Glomerular visceral epithelial cell (primary cell): ENCODE data around the gene UVRAG.
"Not testable (repeated sequence)": the region's sequence is repeated elsewhere in the genome, so short reads cannot be mapped to it uniquely, and the experiment has no call there.

Experiments
- DNase-seq: peaks from one replicate; pipeline ENCODE4 v3.0.0-alpha.2; 2016; ENCODE audit errors: extremely low spot score

UVRAG gene

GRCh38 chr11:76069001-76069400, 254.0 kb downstream of the UVRAG start:
- no peak for DNase-seq

GRCh38 chr11:76071090-76071489, 256.1 kb downstream of the UVRAG start:
- no peak for DNase-seq

DNA sequence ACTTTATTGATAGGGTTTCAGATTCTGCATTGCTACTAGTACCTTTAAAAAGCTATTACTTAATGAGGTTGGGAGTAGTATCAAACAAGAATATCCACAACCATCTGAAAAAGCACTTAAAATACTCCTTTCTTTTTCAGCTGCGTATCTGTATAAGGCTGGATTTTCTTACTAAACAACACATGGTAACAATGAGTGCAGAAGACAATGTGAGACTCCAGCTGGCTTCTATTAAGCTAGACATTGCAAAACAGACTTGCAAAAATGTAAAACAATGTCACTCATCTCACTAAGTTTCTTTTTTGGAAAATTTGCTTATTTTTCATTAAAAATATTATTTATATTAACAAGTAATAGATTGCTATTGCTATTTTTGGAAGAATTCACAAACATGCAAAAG, 258.7 kb downstream of the UVRAG start:
- DNase-seq, result no peak

GRCh38 chr11:76074148-76075095, 259.4 kb downstream of the UVRAG start:
- DNase-seq, result no peak

DNA sequence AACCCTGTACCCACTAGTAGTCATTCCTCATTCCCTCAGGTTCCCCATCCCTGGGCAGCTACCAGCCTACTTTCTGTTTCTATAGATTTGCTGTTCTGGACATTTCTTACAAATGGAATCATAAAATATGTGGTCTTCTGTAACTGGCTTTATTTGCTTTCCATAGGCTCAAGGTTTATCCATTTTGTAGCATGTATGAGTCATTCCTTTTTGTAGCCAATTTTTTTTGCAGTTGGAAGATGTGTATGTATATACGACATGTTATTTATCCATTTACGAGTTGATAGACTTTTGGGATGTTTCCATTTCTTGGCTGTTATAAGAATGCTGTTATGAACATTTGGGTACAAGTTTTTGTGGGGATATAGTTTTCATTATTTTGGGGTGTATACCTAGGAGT, 260.7 kb downstream of the UVRAG start:
- no peak for DNase-seq

DNA sequence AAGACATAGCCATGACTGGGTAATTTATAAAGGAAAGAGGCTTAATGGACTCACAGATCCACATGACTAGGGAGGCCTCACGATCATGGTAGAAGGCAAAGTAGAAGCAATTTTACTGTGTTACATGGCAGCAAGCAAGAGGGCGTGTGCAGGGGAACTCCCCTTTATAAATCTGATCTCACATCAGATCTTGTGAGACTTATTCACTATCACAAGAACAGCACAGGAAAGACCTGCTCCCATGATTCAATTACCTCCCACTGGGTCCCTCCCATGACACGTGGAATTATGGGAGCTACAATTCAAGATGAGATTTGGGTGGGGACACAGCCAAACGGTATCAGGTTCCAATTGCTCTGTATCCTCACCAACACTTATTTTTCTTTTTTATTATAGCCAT, 261.2 kb downstream of the UVRAG start:
- DNase-seq, result not testable (repeated sequence)

DNA sequence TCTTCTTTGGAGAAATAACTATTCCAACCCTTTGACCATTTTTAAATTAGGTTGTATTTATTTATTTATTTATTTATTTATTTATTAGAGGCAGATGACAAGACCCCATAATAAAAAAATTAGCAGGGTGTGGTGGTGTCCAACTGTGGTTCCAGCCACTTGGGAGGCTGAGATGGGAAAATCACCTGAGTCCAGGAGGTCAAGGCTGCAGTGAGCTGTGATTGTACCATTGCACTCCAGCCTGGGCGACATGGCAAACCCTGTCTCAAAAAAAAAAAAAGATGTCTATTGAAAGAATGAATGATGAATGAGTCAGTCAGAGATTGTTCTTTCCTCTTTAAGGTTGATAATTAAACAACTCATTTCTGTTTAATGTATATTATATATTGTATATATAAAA, 261.7 kb downstream of the UVRAG start:
- DNase-seq, result no peak

DNA sequence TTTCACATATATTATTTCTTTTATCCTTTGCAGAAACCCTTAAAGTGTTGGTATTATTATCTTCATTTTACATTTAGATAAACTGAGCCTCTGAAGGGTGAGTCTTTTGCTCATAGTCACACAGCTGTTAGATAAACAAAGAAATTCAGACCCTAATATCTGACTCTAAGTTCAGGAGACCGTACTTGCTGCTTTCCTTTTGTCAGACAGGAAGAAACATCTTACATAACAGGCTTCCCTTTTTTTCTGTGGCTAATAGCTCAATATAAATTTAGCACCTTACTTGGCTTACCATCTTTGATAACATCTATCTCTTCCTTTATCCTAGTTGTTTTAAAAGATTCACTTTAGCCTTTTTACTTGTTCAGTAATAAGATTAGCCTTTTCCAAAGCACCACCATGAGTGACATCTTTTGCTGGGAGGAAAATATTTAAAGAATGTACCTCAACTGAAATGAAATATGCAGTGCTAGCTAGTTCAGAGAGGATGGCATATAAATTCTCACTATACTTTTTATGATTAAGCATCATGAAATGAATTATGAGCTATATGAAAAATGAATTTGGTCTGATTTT, 262.7 kb downstream of the UVRAG start:
- DNase-seq, result no peak

DNA sequence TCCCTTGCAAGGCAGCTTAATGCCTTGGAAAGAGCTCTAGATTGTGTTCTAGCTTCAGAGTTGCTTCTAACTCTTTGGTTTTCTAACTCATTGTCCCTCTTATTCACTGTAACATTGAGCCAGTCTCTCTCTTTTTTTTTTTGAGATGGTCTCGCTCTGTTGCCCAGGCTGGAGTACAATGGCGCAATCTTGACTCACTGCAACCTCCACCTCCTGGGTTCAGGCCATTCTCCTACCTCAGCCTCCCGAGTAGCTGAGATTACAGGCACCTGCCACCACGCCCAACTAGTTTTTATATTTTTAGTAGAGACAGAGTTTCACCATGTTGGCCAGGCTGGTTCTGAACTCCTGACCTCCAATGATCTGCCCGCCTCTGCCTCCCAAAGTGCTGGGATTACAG, 266.1 kb downstream of the UVRAG start:
- not testable (repeated sequence) for DNase-seq

- no peak for DNase-seq
Observed at GRCh38 chr11:76083563-76084451, 268.8 kb downstream of the UVRAG start.

GRCh38 chr11:76085270-76085669, 270.3 kb downstream of the UVRAG start:
- no peak for DNase-seq

DNA sequence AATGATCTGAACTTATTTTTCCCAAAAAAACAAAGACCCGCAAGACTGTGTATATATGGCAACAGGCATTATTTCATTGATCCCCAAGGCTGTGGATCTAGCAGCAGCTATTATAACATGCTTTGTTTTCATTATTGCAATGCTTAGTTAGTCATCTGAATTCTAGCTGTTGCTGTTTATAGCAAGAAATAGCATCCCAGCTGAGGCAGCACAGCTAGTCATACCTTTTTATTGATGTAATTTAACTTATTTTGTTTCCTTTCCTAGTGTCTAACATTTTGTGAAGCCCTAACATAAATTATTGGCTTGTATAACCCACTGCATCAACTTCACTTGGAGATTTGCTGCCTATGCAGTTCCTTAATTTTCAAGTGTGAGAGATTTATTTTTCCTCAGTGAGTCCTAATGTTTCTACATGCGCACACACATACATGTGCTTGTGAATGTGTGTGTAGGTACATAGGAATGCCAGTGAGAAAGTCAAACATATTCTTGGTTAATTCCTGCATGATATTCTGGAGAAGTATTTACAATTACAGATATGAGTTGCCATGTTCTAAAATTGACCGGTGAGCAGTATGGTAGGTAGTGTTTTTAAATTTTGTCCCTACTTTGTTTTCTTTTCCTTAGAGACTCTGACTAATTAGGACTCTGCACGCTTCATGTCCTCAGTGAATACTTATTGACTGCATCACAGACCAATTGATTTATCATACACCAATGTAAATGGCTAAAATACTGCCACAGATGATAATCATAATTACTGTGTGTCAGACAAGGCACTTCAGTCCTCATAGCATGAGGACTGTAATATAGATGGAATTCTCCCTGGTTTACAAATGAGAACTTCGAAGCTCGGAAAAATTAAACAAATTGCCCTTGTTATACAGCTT, 272.0 kb downstream of the UVRAG start:
- no peak for DNase-seq

- DNase-seq, result no peak
Observed at GRCh38 chr11:76087749-76088148, 272.7 kb downstream of the UVRAG start.

DNA sequence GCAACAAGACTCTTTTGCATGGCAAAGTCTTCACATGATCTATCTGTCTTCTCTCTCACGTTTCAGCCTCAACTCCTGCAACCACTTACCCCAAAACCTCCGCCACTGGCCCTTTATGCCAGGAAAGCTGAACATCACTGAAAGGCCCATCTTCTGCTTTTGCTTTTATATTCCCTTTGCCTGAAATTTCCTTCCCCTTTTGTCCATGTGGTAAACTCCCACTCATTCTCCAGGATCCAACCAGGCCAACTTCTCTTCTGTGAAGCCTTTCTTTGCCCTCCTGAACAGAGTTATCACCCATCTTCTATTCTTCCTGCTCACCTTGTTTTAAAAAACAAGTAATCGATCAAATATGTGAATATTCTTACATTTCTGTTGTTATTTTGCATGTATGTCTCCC, 273.5 kb downstream of the UVRAG start:
- DNase-seq, result no peak

DNA sequence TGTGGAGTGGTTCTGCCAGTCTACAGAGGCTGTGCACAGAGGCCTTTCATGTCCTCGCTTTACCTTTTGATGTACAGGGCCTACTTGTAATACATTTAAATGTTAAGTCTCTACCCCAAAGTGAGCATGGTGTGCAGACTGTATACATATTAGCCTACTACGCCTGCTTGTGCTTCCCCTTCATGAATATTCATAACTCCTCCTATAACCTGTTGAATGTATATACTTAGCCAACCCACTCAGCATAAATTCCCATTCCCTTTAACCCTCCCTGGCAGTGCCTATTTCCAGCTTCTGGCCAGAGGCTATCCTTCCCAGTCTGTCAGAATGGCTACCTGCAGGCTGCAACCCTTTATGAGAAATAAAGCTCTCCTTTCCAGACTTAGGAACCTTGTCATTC, 275.2 kb downstream of the UVRAG start:
- DNase-seq, result no peak

DNA sequence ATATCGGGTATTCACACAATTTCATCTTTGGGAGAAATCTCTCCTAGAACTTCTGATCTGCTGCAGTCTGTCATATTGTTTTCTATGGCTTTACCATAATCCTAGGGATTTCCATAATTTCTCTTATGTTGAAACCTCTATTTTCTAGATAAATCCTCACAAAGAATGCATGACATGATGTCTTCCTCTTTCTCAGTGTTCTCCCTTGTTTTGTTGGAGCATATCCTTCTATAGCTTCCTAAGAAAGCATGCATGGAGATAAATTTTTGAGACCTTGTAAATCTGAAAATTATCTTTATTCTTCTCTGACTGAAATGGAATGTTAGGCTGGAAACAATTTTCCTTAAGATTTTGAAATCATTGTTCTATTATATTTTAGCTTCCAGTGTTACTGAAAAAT, 275.8 kb downstream of the UVRAG start:
- no peak for DNase-seq

DNA sequence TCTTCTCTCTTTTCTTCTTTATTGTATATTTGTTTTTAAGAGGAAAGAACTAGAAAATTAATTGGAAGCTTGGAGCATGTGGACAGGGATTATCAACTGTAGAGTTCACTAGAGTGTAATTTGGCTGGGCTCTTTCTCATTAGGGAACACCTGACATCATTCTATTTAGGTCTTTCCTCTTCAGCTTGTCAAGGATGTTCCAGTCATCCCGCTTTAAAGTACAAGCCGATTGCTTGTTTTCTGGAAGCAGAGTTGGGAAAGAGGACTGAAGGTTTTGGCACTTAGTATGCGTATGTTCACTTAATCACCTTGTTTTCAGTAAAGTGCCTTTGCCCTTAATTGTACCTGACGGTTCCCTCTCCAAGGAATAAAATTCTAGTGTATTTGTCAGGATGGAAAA, 279.7 kb downstream of the UVRAG start:
- no peak for DNase-seq

DNA sequence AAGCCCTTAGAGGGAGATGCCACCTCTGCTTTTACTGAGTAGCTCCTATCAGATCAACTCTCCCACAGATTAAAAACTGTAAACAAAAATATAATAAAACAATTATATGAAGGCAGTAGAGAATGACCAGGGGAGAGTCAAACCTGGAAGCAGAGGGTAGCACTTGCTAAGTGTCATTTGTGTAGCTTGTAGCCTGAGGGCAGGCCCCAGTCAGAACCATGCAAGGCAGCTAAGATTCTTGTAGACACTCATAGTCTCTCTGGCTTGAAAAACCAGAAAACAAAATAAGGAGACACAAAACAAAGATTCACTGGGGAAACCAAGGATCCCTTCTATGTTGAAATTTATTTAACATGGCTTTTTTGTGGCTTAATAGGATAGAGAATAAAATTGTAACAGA, 280.9 kb downstream of the UVRAG start:
- no peak for DNase-seq

GRCh38 chr11:76096552-76096951, 281.5 kb downstream of the UVRAG start:
- DNase-seq, result no peak

DNA sequence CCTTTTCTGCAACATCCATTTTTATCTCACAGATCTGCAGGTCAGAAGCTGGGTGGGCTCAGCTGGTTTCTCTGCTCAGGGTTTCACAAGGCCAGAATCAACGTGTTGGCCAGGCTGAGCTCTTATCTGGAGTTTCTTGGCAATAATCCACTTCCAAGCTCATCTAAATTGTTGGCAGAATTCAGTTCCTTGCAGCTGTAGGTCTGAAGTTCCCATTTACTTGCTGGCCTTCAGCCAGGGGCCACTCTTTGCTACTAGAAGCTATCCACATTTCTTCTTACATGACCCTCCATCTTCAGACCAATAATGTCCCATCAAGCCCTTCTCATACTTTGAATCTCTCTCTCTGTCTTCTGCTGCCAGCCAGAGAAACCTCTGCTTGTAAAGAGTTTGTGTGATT, 287.8 kb downstream of the UVRAG start:
- no peak for DNase-seq

- no peak for DNase-seq
Observed at GRCh38 chr11:76103460-76103859, 288.4 kb downstream of the UVRAG start.
